Activated naive CD8-positive, alpha-beta T cell treated with anti-CD3 and anti-CD28 coated beads, Interleukin-2, amount 10 ng/mL, durations not matched to agents 7 days and 5 days (primary cell): ENCODE data around the gene CACNA1C. TPM values are rescaled to one million over a fixed set of nuclear protein-coding genes. Genes with fewer than 3 reads are reported as not detected.

ENCODE experiments used
- ATAC-seq: fragments of 150-1000 bp; cut with Tn5 transposase; one replicate; pipeline ENCODE4 v1.10.0; 2021; ENCODE audit warnings: low read depth, moderate library complexity
- POLR2A ChIA-PET: fragments of 350-600 bp; sonication (Branson Sonifier 250); formaldehyde crosslinking; loops from one replicate; lab custom pipeline; 2021; ENCODE audit warnings: antibody characterized with exemption; lab: Charles Lee
- DNase-seq: peaks from one replicate; pipeline ENCODE4 v3.0.0; 2021
- H3K27ac Mint-ChIP-seq: one replicate; pipeline ENCODE4 v1.8.0; 2022; ENCODE audit warnings: mild to moderate bottlenecking, mixed read lengths
- H3K27me3 Mint-ChIP-seq: one replicate; pipeline ENCODE4 v1.8.0; 2022; ENCODE audit warnings: mild to moderate bottlenecking, moderate library complexity, mixed read lengths
- H3K36me3 Mint-ChIP-seq: one replicate; pipeline ENCODE4 v1.8.0; 2021; ENCODE audit warnings: mild to moderate bottlenecking, mixed read lengths
- H3K4me1 Mint-ChIP-seq: one replicate; pipeline ENCODE4 v1.8.0; 2021; ENCODE audit warnings: mixed read lengths
- H3K4me3 Mint-ChIP-seq: one replicate; pipeline ENCODE4 v1.8.0; 2022; ENCODE audit warnings: mild to moderate bottlenecking, moderate library complexity, mixed read lengths
- H3K9me3 Mint-ChIP-seq: one replicate; pipeline ENCODE4 v1.8.0; 2021; ENCODE audit warnings: mixed read lengths
- total RNA-seq, 2 experiments: library from RNA; stranded (reverse); gene quantifications; one replicate each; pipeline ENCODE4 v1.2.3, GENCODE V29; 2021

The CACNA1C gene
- total RNA-seq, 2 experiments from 2014 or later = 0.11 to 0.14 TPM

DNA sequence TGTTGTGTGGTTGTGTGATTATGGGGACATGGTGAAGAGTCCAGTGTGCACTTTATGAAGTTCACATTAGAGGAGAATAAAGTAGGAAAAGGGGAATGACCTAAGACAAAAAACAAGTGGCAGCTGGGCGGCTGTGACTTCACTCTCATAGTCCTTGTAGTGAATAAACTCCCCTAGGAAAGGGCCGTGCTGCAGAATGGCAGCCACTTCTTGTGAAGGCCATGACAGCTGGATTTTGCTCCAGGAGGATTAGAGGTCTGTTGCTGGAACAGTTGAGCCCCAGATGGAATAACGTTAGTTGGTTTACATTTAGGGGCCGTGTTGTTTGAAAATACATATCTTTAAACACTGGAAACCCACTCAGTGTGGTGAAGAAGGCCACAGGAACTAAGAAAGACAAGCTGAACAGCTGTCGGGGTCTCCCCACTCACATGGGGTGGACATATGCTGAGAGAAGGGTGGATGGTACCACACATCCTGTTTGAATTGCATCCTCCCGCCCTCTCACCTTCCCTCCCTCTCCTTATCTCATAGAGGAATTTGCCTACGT is 276.9 kb downstream of the CACNA1C start:
- POLR2A ChIA-PET = no interaction called here
- Mint-ChIP-seq H3K27ac (no peak overlapping the region), H3K4me1 (no peaks in the 10 kb centered on the region), H3K27me3 (peaks cover 3% of the 10 kb centered on the region), H3K36me3 (no peaks in the 10 kb centered on the region), H3K4me3 (no peak overlapping the region), H3K9me3 (no peaks in the 10 kb centered on the region)
- no peak for DNase-seq
- no peak for ATAC-seq

DNA sequence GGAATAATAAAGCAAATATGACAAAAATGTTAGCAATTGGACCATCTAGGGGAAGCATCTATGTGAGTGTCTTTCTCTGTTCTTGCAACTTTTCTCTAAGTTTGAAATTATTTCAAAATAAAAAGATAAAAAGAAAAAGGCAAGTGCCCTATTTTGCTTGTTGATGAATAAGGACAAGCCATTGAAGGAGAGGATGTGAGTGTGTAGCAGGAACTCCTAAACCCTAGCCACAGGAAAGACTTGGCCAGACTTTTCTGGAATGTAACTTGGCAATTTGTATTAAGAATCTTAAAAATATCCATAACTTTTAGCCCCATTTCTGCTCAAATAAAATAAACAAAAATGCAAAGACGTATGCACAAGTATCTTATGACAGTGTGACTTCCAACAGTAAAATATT is 279.4 kb downstream of the CACNA1C start:
- POLR2A ChIA-PET = no interaction called here
- Mint-ChIP-seq H3K27ac (no peak overlapping the region), H3K36me3 (no peaks in the 10 kb centered on the region), H3K4me1 (peaks cover 2% of the 10 kb centered on the region), H3K27me3 (peaks cover 5% of the 10 kb centered on the region), H3K9me3 (no peaks in the 10 kb centered on the region), H3K4me3 (no peak overlapping the region)
- ATAC-seq = no peak
- DNase-seq = no peak

DNA sequence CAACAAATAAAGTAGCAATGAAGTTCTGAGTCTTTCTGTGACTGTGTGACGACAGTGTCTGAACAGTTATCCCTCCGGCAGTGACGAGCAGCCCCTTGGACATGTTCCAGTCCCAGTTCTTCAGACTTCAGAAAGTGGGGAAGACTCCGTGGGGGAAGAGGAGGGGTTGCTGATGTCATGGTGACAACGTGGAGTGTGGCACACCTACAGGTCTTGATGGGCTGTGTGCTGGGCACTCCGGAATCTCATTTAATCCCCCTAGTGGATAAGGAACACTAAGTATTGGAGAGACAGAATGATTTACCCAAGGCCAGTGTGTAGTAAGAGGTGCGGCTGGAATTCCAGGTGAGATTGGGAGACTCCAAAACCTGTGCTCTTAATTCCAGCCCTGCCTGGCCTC is 280.2 kb downstream of the CACNA1C start:
- ATAC-seq (no peak), DNase-seq (no peak)
- H3K4me3 Mint-ChIP-seq = no peak overlapping the region
- H3K4me1 Mint-ChIP-seq = peaks cover 2% of the 10 kb centered on the region
- no peaks in the 10 kb centered on the region for H3K9me3 Mint-ChIP-seq
- no peaks in the 10 kb centered on the region for H3K36me3 Mint-ChIP-seq
- H3K27ac Mint-ChIP-seq = no peak overlapping the region
- H3K27me3 Mint-ChIP-seq = peaks cover 5% of the 10 kb centered on the region
- POLR2A ChIA-PET = no interaction called here

- Mint-ChIP-seq H3K27ac (no peak overlapping the region), H3K4me1 (peaks cover 2% of the 10 kb centered on the region), H3K4me3 (no peak overlapping the region), H3K27me3 (peaks cover 5% of the 10 kb centered on the region), H3K36me3 (no peaks in the 10 kb centered on the region), H3K9me3 (no peaks in the 10 kb centered on the region)
- POLR2A ChIA-PET = no interaction called here
- DNase-seq = no peak
- no peak for ATAC-seq
Measured at GRCh38 chr12:2333491-2334195, 280.9 kb downstream of the CACNA1C start.

GRCh38 chr12:2334271-2334670 is 281.5 kb downstream of the CACNA1C start:
- H3K4me1 Mint-ChIP-seq = peaks cover 2% of the 10 kb centered on the region
- DNase-seq = no peak
- no peak overlapping the region for H3K4me3 Mint-ChIP-seq
- H3K36me3 Mint-ChIP-seq = no peaks in the 10 kb centered on the region
- H3K27ac Mint-ChIP-seq = no peak overlapping the region
- peaks cover 5% of the 10 kb centered on the region for H3K27me3 Mint-ChIP-seq
- POLR2A ChIA-PET = no interaction called here
- ATAC-seq = no peak
- no peaks in the 10 kb centered on the region for H3K9me3 Mint-ChIP-seq

DNA sequence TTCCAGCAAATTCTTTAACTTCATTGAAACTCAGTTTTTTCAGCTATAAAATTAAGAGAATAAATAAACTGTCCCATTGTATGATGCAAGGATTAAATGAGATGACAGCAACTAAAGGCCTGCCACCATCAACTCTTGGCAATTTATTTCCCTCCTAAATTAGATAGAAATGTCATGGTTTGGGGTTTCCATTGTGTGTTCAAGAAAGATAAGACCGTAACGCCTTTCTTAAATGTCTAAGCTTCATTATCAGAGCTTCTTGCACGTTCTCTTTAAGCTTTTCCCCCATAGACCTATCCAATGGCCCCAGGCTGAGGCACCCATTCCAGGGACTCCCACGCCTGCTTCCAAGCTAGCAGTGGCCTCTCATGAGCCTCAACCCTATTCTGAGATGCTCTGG is 281.9 kb downstream of the CACNA1C start:
- Mint-ChIP-seq H3K27ac (no peak overlapping the region), H3K27me3 (peaks cover 5% of the 10 kb centered on the region), H3K9me3 (no peaks in the 10 kb centered on the region), H3K4me1 (peaks cover 2% of the 10 kb centered on the region), H3K36me3 (no peaks in the 10 kb centered on the region), H3K4me3 (no peak overlapping the region)
- POLR2A ChIA-PET = no interaction called here
- DNase-seq (no peak), ATAC-seq (no peak)

DNA sequence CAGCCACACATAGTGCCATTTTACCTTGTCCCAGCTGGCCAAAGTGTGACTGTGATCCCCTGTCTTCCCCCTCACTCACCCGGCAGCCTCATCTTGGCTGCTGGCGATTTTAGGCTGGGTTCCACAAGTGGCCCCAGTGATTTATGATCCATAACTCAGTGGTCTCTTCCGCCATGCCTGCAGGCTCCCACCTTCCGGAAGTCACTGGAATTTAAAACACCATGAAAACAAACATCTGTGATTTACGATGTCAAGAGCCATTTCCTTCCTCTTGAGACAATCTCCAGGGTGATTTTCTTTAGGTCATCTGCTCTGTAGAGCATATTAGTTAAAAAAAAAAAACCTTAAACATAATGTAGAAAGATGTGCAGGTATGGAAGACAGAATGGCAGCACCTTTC is 282.3 kb downstream of the CACNA1C start:
- H3K4me3 Mint-ChIP-seq = no peak overlapping the region
- peaks cover 5% of the 10 kb centered on the region for H3K27me3 Mint-ChIP-seq
- no peak overlapping the region for H3K27ac Mint-ChIP-seq
- no peaks in the 10 kb centered on the region for H3K9me3 Mint-ChIP-seq
- ATAC-seq = no peak
- H3K4me1 Mint-ChIP-seq = peaks cover 2% of the 10 kb centered on the region
- POLR2A ChIA-PET = no interaction called here
- no peaks in the 10 kb centered on the region for H3K36me3 Mint-ChIP-seq
- no peak for DNase-seq

- Mint-ChIP-seq H3K4me3 (no peak overlapping the region), H3K9me3 (no peaks in the 10 kb centered on the region), H3K36me3 (no peaks in the 10 kb centered on the region), H3K4me1 (peaks cover 2% of the 10 kb centered on the region), H3K27me3 (peaks cover 5% of the 10 kb centered on the region), H3K27ac (no peak overlapping the region)
- ATAC-seq (no peak), DNase-seq (no peak)
- POLR2A ChIA-PET = no interaction called here
Measured at GRCh38 chr12:2335513-2335912, 282.7 kb downstream of the CACNA1C start.

DNA sequence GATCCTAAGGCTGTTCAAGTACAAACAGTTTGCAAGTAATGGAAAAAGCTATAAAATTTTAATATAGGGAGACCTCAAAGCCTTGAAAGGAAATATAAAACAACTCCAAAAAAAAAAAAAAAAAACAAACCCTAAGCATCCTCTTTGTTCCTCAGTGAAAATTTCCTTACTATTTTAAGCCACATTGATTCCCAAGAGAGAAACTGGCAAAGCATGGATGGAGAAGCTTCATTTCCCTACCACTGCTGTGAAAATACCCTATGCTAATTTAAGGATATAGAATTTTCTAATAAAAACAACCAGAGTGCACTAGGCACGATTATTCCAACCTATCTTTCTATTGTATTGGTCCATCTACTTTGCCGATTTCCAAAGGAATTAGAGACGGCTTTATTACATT is 283.1 kb downstream of the CACNA1C start:
- Mint-ChIP-seq H3K27me3 (peaks cover 5% of the 10 kb centered on the region), H3K27ac (no peak overlapping the region), H3K4me1 (peaks cover 2% of the 10 kb centered on the region), H3K36me3 (no peaks in the 10 kb centered on the region), H3K9me3 (no peaks in the 10 kb centered on the region), H3K4me3 (no peak overlapping the region)
- ATAC-seq (no peak), DNase-seq (no peak)
- POLR2A ChIA-PET = interaction anchor here (0.6 kb wide), 1 partner anchor 85 kb away, joined by 3 read pairs; no protein-coding TSS in a partner anchor

- H3K27me3 Mint-ChIP-seq = peaks cover 5% of the 10 kb centered on the region
- no peaks in the 10 kb centered on the region for H3K36me3 Mint-ChIP-seq
- H3K27ac Mint-ChIP-seq = no peak overlapping the region
- POLR2A ChIA-PET = interaction anchor here (0.6 kb wide), 1 partner anchor 84 kb away, joined by 3 read pairs; no protein-coding TSS in a partner anchor
- ATAC-seq = no peak
- peaks cover 2% of the 10 kb centered on the region for H3K4me1 Mint-ChIP-seq
- H3K9me3 Mint-ChIP-seq = no peaks in the 10 kb centered on the region
- DNase-seq = no peak
- no peak overlapping the region for H3K4me3 Mint-ChIP-seq
Measured at GRCh38 chr12:2336409-2336829, 283.6 kb downstream of the CACNA1C start.

DNA sequence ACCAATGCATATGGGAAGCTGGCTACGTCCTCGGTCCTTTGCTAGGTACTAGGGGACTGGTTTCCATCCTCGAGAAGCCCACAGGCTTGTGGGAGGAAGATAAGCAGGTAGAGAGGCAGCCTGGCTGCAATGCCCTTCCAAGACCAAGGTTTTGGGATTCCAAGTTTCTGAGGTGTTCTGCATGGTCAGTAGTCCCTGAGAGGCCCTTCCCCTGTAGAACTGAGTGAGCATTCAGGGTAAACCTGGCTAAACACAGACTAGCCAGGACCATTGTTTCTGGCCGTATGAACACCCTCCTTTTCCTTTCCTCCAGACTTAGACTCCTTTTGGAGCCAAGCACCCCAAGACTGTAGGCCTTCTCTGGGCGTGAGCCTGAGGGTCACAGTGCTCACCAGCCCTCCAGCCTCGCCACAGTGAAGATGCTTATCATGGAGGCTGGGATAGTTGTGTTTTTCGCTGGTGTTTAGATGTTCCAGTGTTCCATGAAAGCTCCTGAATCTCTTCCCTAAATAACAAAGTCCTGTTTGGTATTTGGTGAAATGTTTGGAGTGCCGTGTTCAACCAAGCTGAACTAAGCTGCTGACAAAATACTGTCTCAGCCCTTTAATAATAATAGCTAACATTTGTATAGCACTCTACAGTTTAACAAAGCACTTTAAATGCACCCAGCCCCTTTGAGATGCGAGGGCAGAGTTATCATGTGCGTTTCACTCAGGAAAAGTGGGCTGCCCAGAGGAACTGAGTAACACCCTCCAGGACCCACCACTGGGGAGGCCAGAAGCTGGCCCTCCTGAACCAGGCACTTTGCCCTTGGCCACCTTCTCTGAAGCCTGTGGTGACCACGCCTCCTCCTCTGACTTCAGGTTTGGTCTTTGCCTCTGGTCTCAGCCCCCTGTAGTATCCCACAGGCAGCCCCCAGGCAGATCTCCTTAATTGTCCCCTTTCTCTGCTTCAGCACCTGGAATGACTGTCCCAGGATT is 284.5 kb downstream of the CACNA1C start:
- H3K4me1 Mint-ChIP-seq = peaks cover 2% of the 10 kb centered on the region
- no peak for DNase-seq
- no peaks in the 10 kb centered on the region for H3K9me3 Mint-ChIP-seq
- no peak for ATAC-seq
- POLR2A ChIA-PET = no interaction called here
- peaks cover 5% of the 10 kb centered on the region for H3K27me3 Mint-ChIP-seq
- no peak overlapping the region for H3K27ac Mint-ChIP-seq
- no peaks in the 10 kb centered on the region for H3K36me3 Mint-ChIP-seq
- H3K4me3 Mint-ChIP-seq = no peak overlapping the region

DNA sequence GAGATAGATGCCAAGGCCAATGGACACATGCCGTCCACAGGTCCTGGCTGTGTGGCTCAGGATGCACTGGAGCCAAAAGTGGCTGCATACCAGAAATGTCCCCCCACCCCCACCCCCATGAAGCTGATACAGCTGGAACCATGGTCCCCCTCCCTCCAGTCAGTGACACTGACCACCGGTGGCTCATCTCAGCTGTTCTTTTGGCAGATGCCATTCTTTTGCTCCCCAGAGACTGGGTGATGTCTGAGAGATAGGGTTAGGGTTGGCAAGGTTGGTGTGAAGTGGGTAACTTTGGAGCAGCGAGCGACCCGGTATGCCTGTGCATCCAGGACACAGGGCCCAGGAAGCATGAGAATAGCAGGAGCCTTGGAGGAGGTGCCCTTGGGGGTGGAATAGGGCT is 285.6 kb downstream of the CACNA1C start:
- peaks cover 8% of the 10 kb centered on the region for H3K27me3 Mint-ChIP-seq
- no peak overlapping the region for H3K4me3 Mint-ChIP-seq
- ATAC-seq (no peak), DNase-seq (no peak)
- no peak overlapping the region for H3K27ac Mint-ChIP-seq
- peaks cover 2% of the 10 kb centered on the region for H3K4me1 Mint-ChIP-seq
- H3K9me3 Mint-ChIP-seq = no peaks in the 10 kb centered on the region
- POLR2A ChIA-PET = no interaction called here
- no peaks in the 10 kb centered on the region for H3K36me3 Mint-ChIP-seq

DNA sequence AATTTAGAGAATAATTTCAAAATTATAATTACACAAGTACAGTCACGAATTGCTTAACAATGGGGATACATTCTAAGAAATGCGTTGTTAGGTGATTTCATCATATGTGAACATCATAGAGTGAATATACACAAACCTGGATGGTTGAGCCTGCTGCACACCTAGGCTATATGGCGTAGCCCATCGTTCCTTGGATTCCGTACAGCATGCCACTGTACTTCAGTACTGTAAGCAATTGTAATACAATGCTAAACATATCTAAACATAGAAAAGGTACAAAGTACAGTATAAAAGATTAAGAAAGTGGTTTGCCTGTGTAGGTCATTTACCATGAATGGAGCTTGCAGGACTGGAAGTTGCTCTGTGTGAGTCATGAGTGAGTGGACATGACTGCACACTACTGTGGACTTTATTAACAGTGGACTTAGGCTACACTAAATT is 286.2 kb downstream of the CACNA1C start:
- POLR2A ChIA-PET = no interaction called here
- DNase-seq (no peak), ATAC-seq (no peak)
- H3K4me1 Mint-ChIP-seq = peaks cover 2% of the 10 kb centered on the region
- H3K27ac Mint-ChIP-seq = no peak overlapping the region
- H3K27me3 Mint-ChIP-seq = peaks cover 8% of the 10 kb centered on the region
- no peaks in the 10 kb centered on the region for H3K9me3 Mint-ChIP-seq
- H3K4me3 Mint-ChIP-seq = no peak overlapping the region
- H3K36me3 Mint-ChIP-seq = no peaks in the 10 kb centered on the region
